Measurements from ENCODE around the gene UGT2B11. TPM values are rescaled to one million over a fixed set of nuclear protein-coding genes. Genes with fewer than 3 reads are reported as not detected.
"Not testable (repeated sequence)": the region's sequence is repeated elsewhere in the genome, so short reads cannot be mapped to it uniquely, and the experiment has no call there.

The UGT2B11 gene
- total and polyA plus RNA-seq, 4 experiments from 2014 or later, result not detected

- H3K36me3 Mint-ChIP-seq, result no peaks in the 10 kb centered on the region
- no peak overlapping the region for H3K4me3 Mint-ChIP-seq
- intact Hi-C loops (cut with micrococcal nuclease), result no loop called here
- peaks cover 0 to 6% (median 0%) of the 10 kb centered on the region in 8 donors for H3K9me3 Mint-ChIP-seq
- POLR2A ChIA-PET (ENCODE audit: partially characterized antibody), result no interaction called here
- Histone ChIP-seq H3K36me3 (ENCODE audit: insufficient read depth, low read length) (no peaks in the 10 kb centered on the region), H3K9me3 (ENCODE audit: control insufficient read depth in 1 of 2, low read length in 2 of 2) (no peaks in the 10 kb centered on the region), H3K27me3 (ENCODE audit: insufficient read depth, low read length) (no peaks in the 10 kb centered on the region), H3K27ac (ENCODE audit: low read depth, low read length) (no peak overlapping the region), H3K4me3 (ENCODE audit: low read length in 2 of 2) (no peak overlapping the region), H3K4me1 (ENCODE audit: insufficient read depth, low read length) (no peaks in the 10 kb centered on the region)
- peaks cover 0 to 1% of the 10 kb centered on the region in 2 donors for H3K27me3 Mint-ChIP-seq
- DNase-seq, result no peak
- no peaks in the 10 kb centered on the region for H3K4me1 Mint-ChIP-seq
- CTCF ChIA-PET (ENCODE audit: partially characterized antibody), result no interaction called here
- H3K27ac Mint-ChIP-seq, result no peak overlapping the region
Observed at GRCh38 chr4:69167300-69167699, 47.2 kb downstream of the UGT2B11 start.

GRCh38 chr4:69166376-69166775 lies 48.2 kb downstream of the UGT2B11 start:
- DNase-seq; intact Hi-C loops (cut with micrococcal nuclease); H3K4me1 ChIP-seq (ENCODE audit: insufficient read depth, low read length); POLR2A ChIA-PET (ENCODE audit: partially characterized antibody); H3K4me3 ChIP-seq (ENCODE audit: low read length in 2 of 2); H3K36me3 ChIP-seq (ENCODE audit: insufficient read depth, low read length); H3K27ac Mint-ChIP-seq; H3K27ac ChIP-seq (ENCODE audit: low read depth, low read length); H3K27me3 ChIP-seq (ENCODE audit: insufficient read depth, low read length); H3K27me3 Mint-ChIP-seq; H3K9me3 ChIP-seq (ENCODE audit: control insufficient read depth in 1 of 2, low read length in 2 of 2); H3K4me3 Mint-ChIP-seq; H3K36me3 Mint-ChIP-seq; CTCF ChIA-PET (ENCODE audit: partially characterized antibody); H3K4me1 Mint-ChIP-seq; H3K9me3 Mint-ChIP-seq: not testable (repeated sequence)

GRCh38 chr4:69165707-69166106 lies 48.8 kb downstream of the UGT2B11 start:
- DNase-seq; H3K36me3 ChIP-seq (ENCODE audit: insufficient read depth, low read length); H3K4me1 ChIP-seq (ENCODE audit: insufficient read depth, low read length); H3K27me3 ChIP-seq (ENCODE audit: insufficient read depth, low read length); H3K4me3 Mint-ChIP-seq; H3K27ac ChIP-seq (ENCODE audit: low read depth, low read length); H3K4me3 ChIP-seq (ENCODE audit: low read length in 2 of 2); H3K9me3 Mint-ChIP-seq; CTCF ChIA-PET (ENCODE audit: partially characterized antibody); H3K27me3 Mint-ChIP-seq; H3K36me3 Mint-ChIP-seq; H3K27ac Mint-ChIP-seq; H3K9me3 ChIP-seq (ENCODE audit: control insufficient read depth in 1 of 2, low read length in 2 of 2); intact Hi-C loops (cut with micrococcal nuclease); H3K4me1 Mint-ChIP-seq; POLR2A ChIA-PET (ENCODE audit: partially characterized antibody): not testable (repeated sequence)

GRCh38 chr4:69156913-69157312 lies 57.6 kb downstream of the UGT2B11 start:
- Histone ChIP-seq H3K36me3 (ENCODE audit: insufficient read depth, low read length) (no peaks in the 10 kb centered on the region), H3K4me3 (ENCODE audit: low read length in 2 of 2) (no peak overlapping the region), H3K27ac (ENCODE audit: low read depth, low read length) (no peak overlapping the region), H3K9me3 (ENCODE audit: control insufficient read depth in 1 of 2, low read length in 2 of 2) (no peaks in the 10 kb centered on the region), H3K27me3 (ENCODE audit: insufficient read depth, low read length) (no peaks in the 10 kb centered on the region), H3K4me1 (ENCODE audit: insufficient read depth, low read length) (no peaks in the 10 kb centered on the region)
- H3K9me3 Mint-ChIP-seq, result peaks cover 0 to 4% (median 0%) of the 10 kb centered on the region in 8 donors
- DNase-seq, result no peak
- no peaks in the 10 kb centered on the region for H3K4me1 Mint-ChIP-seq
- ChIA-PET CTCF (ENCODE audit: partially characterized antibody) (no interaction called here), POLR2A (ENCODE audit: partially characterized antibody) (no interaction called here)
- intact Hi-C loops (cut with micrococcal nuclease), result no loop called here
- H3K4me3 Mint-ChIP-seq, result no peak overlapping the region
- H3K27me3 Mint-ChIP-seq, result no peaks in the 10 kb centered on the region
- H3K36me3 Mint-ChIP-seq, result no peaks in the 10 kb centered on the region
- H3K27ac Mint-ChIP-seq, result no peak overlapping the region

- Mint-ChIP-seq H3K27me3 (no peaks in the 10 kb centered on the region), H3K27ac (no peak overlapping the region), H3K4me1 (no peaks in the 10 kb centered on the region), H3K4me3 (no peak overlapping the region), H3K36me3 (no peaks in the 10 kb centered on the region), H3K9me3 (peaks cover 0 to 4% (median 0%) of the 10 kb centered on the region in 8 donors)
- H3K9me3 ChIP-seq (ENCODE audit: control insufficient read depth in 1 of 2, low read length in 2 of 2), result no peaks in the 10 kb centered on the region
- ChIA-PET POLR2A (ENCODE audit: partially characterized antibody) (no interaction called here), CTCF (ENCODE audit: partially characterized antibody) (no interaction called here)
- no peaks in the 10 kb centered on the region for H3K27me3 ChIP-seq (ENCODE audit: insufficient read depth, low read length)
- no peaks in the 10 kb centered on the region for H3K4me1 ChIP-seq (ENCODE audit: insufficient read depth, low read length)
- no peaks in the 10 kb centered on the region for H3K36me3 ChIP-seq (ENCODE audit: insufficient read depth, low read length)
- no peak overlapping the region for H3K4me3 ChIP-seq (ENCODE audit: low read length in 2 of 2)
- no peak overlapping the region for H3K27ac ChIP-seq (ENCODE audit: low read depth, low read length)
- intact Hi-C loops (cut with micrococcal nuclease), result no loop called here
- DNase-seq, result no peak
Observed at GRCh38 chr4:69154021-69154420, 60.5 kb downstream of the UGT2B11 start.

Other genes starting within 250 kb of the UGT2B11 start
- not detected for gene UGT2B7, start 118.3 kb downstream of the UGT2B11 start, total RNA-seq
- gene UGT2B7, start 118.3 kb downstream of the UGT2B11 start, polyA plus RNA-seq, result not detected
- gene UGT2B28, start 65.7 kb upstream of the UGT2B11 start, total RNA-seq, result not detected
- not detected for gene UGT2B28, start 65.7 kb upstream of the UGT2B11 start, polyA plus RNA-seq